ENCODE data around the gene CUL1.

The CUL1 gene

DNA sequence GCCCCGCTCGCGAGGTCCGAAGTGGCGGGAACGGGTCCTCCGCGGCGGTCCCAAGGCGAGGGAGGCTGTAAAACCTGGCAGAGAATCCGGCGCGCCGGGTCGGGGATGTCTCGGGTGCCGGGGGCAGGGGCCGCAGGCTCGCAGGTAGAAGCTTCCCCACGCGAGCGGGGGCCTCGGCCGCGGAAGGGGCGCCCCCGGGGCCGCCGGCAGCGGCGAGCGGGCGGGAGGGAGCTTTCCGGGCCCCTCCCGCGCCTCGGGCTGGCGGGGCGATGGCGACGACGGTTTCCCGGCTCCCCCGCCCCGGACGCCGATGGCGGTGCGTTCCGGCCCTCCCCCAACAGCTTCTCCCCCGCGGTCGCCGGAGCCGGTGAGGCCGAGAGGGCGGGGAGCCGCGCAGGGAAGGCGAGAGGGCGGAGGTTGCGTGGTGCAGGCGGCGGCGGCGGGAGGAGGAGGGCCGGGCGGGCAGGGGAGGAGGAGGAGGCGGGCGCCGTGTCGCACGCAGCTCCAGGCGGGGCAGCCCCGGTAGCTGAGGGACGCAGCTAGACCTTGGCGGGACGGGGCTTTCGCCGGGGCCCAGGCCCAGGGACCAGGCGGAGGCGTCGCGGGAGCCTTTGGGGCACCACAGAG lies at the start of gene CUL1:
TSS of gene CUL1 (plus strand) at position 507 of the 627 bp plus-strand sequence. CDS start 31,220 bp downstream, outside the sequence.
- TF ChIP-seq ZFX (IDR thresholded peaks at IDR 0.05; ENCODE audit: borderline replicate concordance) = no peak
- TF ChIP-seq, protein P1, sequence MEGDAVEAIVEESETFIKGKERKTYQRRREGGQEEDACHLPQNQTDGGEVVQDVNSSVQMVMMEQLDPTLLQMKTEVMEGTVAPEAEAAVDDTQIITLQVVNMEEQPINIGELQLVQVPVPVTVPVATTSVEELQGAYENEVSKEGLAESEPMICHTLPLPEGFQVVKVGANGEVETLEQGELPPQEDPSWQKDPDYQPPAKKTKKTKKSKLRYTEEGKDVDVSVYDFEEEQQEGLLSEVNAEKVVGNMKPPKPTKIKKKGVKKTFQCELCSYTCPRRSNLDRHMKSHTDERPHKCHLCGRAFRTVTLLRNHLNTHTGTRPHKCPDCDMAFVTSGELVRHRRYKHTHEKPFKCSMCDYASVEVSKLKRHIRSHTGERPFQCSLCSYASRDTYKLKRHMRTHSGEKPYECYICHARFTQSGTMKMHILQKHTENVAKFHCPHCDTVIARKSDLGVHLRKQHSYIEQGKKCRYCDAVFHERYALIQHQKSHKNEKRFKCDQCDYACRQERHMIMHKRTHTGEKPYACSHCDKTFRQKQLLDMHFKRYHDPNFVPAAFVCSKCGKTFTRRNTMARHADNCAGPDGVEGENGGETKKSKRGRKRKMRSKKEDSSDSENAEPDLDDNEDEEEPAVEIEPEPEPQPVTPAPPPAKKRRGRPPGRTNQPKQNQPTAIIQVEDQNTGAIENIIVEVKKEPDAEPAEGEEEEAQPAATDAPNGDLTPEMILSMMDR (IDR thresholded peaks at IDR 0.05) = no peak
- H3K27ac ChIP-seq = peak within 1 kb of the TSS; percentile 84

DNA sequence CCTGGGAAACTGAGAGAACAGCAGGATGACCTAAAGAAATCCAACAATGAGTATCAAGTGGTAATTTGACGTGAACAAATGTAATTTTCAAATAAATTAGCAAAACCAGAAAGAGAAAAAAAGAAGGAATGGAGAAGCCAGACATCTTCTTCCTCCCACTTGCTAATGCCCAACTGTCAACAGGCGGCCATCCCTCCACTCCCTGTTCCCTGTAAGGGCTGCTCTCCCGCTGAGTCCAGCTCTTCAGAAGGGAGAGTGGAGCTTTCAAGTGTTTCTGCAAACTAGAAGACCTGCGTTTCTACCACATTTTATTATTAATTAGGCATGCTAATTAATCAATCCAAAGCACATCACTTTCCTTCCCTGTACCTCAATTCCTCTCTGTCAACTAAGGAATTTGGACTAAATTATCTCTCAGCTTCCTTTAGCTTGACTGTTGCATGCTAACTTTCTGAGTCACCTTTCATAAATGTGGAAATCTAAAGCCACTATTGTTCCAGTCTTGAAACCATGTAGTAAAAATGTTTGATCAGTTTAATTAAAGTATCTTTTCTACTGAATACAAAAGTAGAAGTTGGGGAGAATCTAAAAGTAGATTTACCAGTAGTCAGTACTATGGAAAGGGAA lies 48.4 kb upstream of the CUL1 start:
- no peak overlapping the region for H3K27ac ChIP-seq
- TF ChIP-seq ZFX (IDR thresholded peaks at IDR 0.05; ENCODE audit: borderline replicate concordance) = no peak
- TF ChIP-seq, protein P1 (IDR thresholded peaks at IDR 0.05) = no peak

DNA sequence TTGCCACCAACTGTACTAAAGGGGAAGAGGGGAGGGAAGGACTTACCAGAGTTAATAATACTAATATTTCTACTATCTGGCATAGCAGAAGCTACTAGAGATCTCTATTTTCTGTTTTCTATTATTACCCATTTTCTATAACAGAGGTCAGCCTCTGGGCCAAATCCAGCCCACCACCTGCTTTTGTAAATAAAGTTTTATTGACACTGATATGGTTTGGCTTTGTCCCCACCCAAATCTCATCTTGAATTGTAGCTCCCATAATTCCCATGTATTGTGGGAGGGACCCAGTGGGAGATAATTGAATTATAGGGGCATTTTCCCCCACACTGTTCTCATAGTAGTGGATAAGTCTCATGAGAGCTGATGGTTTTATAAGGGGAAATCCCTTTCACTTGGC lies 45.9 kb upstream of the CUL1 start:
- TF ChIP-seq ZFX (IDR thresholded peaks at IDR 0.05; ENCODE audit: borderline replicate concordance) = no peak
- TF ChIP-seq, protein P1 (IDR thresholded peaks at IDR 0.05) = no peak
- no peak overlapping the region for H3K27ac ChIP-seq

DNA sequence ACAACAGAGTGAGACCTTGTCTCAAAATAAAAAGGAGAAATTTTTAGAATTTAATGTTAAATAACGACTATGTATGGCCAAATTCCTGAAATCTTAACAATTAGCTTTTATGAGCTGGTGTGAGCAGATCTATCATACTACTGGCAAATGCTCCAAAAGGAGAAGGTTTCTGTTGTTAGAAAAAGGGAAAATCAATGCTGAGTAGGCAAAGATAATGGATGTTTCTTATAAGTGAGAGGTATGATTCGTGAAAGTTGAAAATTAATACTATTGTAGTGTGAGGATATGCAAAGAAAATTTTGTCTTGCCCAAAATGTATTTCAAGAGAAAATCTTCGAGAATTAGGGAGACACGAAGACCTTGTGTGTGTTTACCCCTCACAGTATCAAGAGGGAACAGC lies 40.8 kb upstream of the CUL1 start:
- no peak overlapping the region for H3K27ac ChIP-seq
- no peak for TF ChIP-seq ZFX (IDR thresholded peaks at IDR 0.05; ENCODE audit: borderline replicate concordance)

DNA sequence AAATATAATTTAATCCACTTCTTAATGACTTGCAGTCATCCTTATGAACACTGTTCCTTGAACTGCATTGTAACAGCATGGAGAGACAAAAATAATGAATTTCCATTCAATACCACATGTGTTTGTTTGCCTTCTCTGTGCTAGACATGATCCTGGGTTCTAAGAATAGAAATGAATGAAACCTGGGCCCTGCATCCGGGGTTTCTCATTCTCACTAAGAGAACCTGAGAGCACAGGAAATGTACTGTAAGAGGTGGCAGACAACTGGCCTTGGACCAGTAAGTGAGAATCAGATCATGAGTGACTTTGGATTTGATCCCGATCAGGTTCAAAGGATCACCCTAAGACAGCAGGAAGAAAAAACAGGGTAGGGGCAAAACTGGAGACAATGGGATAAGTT lies 37.2 kb upstream of the CUL1 start:
- TF ChIP-seq ZFX (IDR thresholded peaks at IDR 0.05; ENCODE audit: borderline replicate concordance) = no peak
- TF ChIP-seq, protein P1 (IDR thresholded peaks at IDR 0.05) = no peak
- H3K27ac ChIP-seq = no peak overlapping the region

DNA sequence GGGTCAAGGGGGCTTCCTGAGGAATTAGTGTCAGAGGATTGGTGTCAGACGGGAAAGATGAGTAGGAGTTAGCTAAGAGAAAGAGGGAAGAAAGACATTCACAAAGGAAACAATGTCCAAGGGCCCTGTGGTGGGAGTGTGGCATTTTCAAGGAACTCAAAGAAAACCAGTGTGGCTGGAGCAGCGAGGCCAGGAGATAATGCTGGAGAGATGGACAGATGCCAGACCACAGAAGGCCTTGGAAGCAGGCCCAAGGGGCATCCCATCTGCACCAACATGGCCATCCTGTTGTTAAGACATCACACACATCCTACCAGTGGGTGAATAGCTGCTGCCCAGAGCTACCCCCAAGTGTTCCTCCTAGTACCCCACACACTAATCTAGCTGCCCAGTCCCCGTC lies 36.1 kb upstream of the CUL1 start:
- TF ChIP-seq ZFX (IDR thresholded peaks at IDR 0.05; ENCODE audit: borderline replicate concordance) = no peak
- no peak overlapping the region for H3K27ac ChIP-seq

DNA sequence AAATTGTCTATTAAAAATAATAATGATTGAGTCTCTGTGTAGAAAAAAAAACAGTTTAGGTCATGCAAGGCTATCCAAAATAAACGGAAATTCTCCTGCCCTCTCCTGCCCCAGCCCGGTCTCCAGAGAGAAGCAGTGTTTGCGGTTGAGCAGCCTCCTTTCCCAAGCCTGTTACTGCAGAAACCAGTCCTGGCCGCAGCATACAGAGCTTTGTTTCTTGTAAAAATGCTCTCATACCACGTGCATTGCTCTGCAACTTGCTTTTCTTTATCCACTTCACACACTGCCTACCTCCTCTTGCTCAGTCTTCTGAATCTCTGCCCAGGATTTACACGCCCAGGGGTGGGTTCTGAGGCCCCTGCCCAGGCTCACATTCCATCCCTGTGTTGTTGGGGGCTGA lies 34.4 kb upstream of the CUL1 start:
- H3K27ac ChIP-seq = no peak overlapping the region
- TF ChIP-seq, protein P1 (IDR thresholded peaks at IDR 0.05) = no peak
- no peak for TF ChIP-seq ZFX (IDR thresholded peaks at IDR 0.05; ENCODE audit: borderline replicate concordance)

DNA sequence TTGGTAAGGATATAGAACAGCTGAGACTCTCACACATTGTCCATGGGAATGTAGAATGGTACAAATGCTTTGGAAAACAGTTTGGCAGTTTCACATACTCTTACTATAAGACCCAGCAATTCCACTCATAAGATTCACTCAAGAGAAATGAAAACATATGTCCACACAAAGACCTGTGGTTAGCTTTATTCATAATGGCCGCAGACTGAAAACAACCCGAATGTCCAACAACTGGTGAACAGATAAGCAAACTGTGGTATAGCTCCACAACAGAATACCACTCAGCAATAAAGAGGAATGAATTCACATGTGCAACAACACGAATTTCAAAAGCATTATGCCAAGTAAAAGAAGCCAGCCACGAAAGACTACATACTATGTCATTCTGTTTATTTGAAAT lies 33.5 kb upstream of the CUL1 start:
- TF ChIP-seq, protein P1 (IDR thresholded peaks at IDR 0.05) = no peak
- TF ChIP-seq ZFX (IDR thresholded peaks at IDR 0.05; ENCODE audit: borderline replicate concordance) = no peak

More for the DNA sequence above, 33.5 kb upstream of the CUL1 start:
- H3K27ac ChIP-seq = no peak overlapping the region
